Measurements from ENCODE around the gene MYADML2.

The MYADML2 gene

DNA sequence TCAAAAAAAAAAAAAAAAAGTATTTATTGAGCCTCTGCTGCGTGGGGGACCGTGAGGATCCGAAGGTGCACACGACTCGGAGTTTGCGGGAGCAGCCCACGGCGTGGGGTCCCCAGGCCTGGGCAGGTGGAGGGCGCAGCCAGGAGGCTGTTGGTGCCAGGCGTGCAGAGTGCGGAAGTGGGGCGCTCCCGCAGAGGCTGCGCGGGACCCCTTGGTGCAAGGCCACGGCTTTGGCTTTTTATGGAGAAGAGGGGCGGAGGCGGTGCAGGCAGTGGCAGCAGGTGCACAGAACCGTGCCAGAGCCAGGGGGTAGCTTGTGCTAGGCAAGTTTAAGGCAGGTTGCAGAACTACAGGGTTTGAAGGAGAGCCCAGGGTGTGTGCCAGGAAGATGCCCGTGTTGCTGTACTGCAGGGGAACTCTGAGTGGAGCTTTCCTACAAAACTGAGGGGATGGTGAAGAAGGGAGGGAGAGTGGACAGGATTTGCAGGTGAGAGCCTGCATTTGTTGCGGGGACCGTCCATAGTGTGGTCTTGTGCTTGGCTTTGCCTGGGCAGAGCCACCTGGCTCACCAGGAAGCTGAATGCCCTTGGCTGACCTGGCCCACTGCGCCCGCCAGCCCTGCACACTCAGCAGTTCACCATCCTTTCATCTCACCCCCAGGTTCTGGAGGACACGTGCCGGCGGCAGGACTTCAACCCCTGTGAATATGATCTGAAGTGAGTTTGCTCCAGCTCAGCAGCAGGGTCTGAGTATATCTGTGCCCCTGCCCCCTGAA is 31.7 kb upstream of the MYADML2 start:
- DNase-seq: no peak

DNA sequence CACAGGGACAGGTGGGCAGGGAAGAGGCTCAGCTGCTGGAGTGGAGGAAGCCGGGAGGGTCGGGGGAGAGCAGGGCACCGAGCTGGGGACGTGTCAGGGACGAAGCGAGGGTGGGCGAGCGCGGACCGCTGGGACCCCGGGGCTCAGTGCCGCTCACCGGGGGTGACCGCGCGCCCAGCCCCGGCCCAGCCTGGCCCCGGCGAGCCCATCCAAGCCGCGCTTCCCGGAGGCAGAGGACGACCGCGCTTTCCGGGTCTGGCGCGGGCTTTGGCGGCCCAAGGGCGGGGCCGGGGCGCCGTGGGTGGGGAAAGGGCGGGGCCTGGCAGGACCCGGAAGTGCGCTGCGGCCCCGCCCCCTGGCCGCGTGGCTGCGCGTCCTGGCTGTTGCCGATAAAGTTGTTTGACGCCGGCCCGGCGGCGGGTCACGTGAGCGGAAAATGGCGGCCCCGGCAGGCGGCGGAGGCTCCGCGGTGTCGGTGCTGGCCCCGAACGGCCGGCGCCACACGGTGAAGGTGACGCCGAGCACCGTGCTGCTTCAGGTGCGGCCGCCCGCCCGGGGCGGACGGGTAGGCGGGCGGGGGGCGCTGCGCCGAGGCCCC is 30.3 kb upstream of the MYADML2 start, which contains the start of gene ASPSCR1:
ASPSCR1 (plus strand) TSS at position 419 of the 598 bp plus-strand sequence; CDS start at position 437, 18 bp downstream.
- peak; percentile 83 to 89 for DNase-seq

GRCh38 chr17:81976332-81977210 is 29.5 kb upstream of the MYADML2 start:
- DNase-seq: no peak

GRCh38 chr17:81973432-81973831 is 26.4 kb upstream of the MYADML2 start:
- no peak for DNase-seq

GRCh38 chr17:81968850-81969812 is 22.1 kb upstream of the MYADML2 start:
- DNase-seq: no peak

DNA sequence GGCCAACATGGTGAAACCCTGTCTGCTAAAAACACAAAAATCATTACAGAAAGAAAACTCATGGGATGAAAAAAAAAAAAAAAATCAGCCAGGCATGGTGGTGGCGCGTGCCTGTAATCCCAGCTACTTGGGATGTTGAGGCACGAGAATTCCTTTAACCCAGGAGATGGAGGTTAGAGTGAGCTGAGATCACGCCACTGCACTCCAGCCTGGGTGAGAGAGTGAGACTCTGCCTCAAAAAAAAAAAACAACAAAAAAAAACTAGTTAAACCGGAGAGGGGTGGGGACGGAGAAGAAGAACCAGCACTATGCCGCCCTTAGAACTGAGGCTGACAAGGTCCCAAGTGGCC is 21.3 kb upstream of the MYADML2 start:
- no peak for DNase-seq

DNA sequence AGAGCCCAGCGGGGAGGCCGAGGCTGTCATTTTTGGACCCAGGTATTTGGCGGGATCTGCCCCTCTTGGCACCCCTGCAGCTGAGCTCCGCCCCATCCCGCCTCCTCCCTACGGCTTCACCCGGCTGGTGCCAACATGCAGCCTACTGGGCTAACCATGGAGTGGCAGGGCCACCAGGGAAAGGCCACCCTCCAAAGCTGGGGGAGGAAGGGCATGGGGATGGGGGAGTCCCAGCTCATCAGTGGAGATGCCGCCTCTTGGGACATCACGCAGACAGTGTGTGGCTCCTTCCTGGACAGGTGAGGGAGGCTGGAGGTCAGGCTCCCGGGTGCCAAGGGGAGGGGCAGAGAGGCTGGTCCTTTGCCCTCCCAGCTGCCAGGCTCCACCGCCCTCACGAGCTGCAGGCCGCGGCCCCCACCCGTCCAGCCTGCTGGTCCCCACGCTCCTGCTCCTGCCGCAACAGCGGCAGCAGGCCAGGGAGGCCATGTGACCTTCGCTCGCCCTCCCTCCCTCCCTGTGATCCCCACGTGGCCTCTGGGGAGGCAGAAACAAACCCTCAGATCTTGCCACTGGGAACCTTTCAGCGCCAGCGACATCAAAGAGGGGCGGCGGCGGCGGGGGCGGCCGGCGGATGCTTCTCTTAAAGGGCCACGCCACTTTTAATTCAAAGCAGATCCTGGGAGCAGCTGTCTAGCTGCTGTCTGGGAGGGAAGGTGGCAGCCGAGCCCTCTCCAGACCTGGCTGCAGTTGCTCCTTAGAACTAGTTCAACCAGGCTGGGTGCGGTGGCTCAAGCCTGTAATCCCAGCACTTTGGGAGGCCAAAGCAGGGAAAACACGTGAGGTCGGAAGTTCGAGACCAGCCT is 20.7 kb upstream of the MYADML2 start:
- peak; percentile 83 to 88 for DNase-seq

DNA sequence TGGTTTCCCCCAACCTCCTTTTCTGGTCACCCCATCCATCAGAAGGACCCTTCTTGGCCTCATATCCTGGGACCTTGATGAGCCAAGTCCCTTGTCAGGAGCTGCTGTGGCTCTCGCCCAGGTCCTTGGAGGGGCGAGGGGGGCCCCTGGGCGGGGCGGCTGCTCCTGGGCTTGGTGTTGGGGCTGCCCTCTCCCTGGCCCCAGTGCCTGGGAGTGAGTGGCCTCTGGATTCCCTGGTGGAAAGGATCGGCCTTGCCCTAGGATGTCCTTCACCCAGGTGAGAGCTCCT is 20.2 kb upstream of the MYADML2 start:
- no peak for DNase-seq

- DNase-seq: no peak
Observed at GRCh38 chr17:81966343-81967243, 19.6 kb upstream of the MYADML2 start.

- no peak for DNase-seq
Observed at GRCh38 chr17:81964081-81964849, 17.2 kb upstream of the MYADML2 start.

GRCh38 chr17:81962499-81963441 is 15.7 kb upstream of the MYADML2 start:
- DNase-seq: no peak

DNA sequence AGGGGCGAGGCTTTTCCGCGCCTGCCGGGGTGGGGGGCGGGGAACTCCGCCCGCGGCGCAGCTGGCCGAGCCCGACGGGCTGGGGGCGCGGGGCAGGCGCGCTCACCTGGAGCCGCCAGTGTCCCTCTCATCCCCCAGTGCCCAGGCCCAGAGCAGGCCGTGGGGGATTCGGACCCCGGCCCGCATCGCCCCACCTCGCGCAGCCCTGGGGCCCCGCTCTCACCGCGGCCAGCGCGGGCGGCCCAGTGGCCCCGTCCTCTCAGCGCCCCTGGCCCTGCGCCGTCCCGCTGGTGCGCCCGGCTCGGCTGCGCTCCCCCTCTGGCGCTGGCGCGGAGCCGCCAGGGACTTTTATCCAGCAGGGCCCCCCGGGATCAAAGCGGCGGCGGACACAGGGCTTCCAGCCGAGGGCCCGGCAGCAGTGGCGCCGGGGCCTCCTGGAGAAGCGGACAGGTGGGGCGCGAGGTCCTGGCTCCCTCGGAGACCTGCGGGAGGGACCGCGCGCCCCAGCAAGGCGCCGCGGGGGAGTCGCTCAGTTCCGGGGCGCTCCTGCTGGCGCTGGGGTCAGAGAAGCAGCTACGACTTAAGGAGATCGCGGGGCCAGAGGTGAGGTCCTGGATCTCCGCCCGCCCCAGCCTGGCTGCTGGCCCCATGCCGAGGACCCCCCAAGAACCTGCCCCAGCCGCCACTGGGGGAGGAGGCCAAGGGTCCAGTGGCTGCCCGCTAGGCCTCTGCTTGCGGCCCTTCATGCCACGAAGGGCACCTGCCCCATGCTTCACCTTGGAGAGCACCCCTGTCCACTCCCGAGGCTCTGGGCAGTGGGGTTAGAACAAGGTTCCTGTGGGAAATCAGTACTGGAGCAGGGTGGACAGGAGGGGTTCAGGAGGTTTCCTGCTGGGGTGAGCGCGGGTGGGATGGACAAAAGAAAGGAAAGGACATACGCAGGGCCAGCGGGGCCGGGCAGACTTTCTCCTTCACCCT is 14.8 kb upstream of the MYADML2 start:
- no peak for DNase-seq

- DNase-seq: no peak
Observed at GRCh38 chr17:81961087-81961511, 14.1 kb upstream of the MYADML2 start, which contains the start of gene NOTUM. TSS of gene NOTUM (minus strand) at chr17:81961187. CDS start at chr17:81960909, 278 bp downstream.

DNA sequence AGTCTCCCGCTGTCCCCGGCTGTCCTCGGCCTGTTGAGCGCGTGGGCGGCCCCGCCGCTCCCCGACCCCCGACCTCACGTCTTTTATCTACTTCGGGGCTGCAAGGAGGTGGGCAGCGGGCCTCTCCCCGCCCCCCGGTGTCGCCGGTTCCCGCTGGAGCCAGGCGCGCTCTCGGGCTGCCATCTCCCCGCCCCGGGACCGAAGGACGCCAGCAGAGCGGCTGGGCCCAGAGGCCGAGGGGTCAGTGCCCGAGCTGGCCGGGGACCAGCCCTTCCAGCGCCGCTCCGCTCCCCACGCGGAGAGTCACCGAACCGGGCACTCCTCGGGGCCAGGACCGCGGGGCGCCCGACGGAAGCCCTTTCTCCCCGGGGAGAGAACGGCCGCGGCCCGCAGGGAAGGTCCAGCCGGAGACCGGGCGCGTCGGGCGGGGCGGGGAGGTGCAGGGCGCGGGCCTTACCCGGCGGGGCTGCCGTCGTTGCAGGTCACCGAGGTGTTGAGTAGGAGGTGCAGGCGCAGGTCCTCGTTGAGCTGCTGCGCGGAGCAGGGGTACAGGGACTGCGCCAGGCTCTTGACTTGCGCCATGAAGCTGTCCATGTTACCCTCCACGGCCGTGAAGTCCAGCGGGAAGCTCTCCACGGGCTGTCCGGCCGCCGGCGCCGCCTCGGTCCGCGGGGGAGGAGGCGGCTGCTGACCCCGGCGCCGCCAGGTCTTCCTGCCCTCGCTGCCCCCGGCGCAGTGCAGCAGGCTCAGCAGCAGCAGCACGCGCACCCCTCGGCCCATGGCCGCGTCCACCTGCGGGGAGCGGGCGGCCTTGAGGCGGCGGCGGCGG is 13.3 kb upstream of the MYADML2 start:
- DNase-seq: no peak

DNA sequence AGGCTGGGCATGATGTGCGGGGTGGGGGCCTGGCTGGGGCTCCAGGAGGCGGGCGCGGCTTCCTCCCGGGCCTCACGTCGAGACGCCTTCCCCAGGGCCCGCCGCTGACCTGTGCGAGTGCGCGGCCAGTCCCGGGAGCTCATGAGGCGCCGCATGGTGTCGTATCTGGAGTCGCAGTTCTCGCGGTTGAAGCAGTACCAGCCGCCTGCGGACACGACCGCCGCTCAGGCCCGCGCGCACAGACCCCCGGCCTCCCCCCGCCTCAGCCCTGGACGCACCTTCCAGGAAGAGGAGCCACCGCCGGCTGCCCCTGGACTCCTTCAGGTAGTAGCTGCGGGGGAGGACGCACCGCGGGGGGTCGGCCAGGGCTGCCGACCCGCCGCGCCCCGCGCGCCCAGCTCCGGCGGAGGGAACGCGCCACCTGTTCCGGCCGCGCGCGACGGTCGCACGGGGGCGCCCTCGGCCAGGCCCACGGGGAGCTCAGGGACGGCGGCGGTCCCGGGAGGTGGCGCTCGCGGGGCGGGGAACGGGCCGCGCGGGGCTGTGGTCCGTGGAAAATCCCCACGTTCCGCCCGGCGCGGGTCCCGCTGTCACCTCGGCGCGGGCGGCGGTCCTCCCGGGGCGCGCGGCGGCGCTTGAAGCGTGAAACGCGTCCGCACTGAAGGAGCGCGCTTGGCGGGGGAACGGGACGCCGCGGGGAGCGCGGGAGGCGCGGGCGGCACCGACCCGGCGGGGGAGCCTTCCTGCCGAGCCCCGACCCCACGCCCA is 12.5 kb upstream of the MYADML2 start:
- peak; percentile 51 to 71 for DNase-seq

All from AML-193 (cell line).